ENCODE results near the gene COQ8A.

GRCh38 chr1:226964068-226964425, 24.0 kb downstream of the COQ8A start:
- TF ChIP-seq CTCF (IDR thresholded peaks at IDR 0.05) (no peak), REST (IDR thresholded peaks at IDR 0.05; ENCODE audit: low read depth, low read length) (no peak), GABPA (IDR thresholded peaks at IDR 0.05; ENCODE audit: low read depth) (no peak), YY1 (IDR thresholded peaks at IDR 0.05; ENCODE audit: low read depth) (no peak), POLR2AphosphoS5 (IDR thresholded peaks at IDR 0.05; ENCODE audit: low read depth, low read length) (no peak), RAD21 (IDR thresholded peaks at IDR 0.05; ENCODE audit: low read length) (no peak), EP300 (IDR thresholded peaks at IDR 0.05; ENCODE audit: borderline replicate concordance in 1 of 2, low read depth in 1 of 2, low read length in 1 of 2) (no peak)
